GM12873 (cell line): ENCODE data around the gene TWIST1.

ENCODE experiments used
- CTCF ChIP-seq: IDR thresholded peaks from 2 replicates; pipeline ENCODE4 v1.5.1; 2012; ENCODE audit warnings: low read depth, mild to moderate bottlenecking, moderate library complexity, low read length, control low read depth; ENCODE audit not compliant: insufficient read depth; ENCODE audit errors: missing control alignments

The TWIST1 gene

DNA sequence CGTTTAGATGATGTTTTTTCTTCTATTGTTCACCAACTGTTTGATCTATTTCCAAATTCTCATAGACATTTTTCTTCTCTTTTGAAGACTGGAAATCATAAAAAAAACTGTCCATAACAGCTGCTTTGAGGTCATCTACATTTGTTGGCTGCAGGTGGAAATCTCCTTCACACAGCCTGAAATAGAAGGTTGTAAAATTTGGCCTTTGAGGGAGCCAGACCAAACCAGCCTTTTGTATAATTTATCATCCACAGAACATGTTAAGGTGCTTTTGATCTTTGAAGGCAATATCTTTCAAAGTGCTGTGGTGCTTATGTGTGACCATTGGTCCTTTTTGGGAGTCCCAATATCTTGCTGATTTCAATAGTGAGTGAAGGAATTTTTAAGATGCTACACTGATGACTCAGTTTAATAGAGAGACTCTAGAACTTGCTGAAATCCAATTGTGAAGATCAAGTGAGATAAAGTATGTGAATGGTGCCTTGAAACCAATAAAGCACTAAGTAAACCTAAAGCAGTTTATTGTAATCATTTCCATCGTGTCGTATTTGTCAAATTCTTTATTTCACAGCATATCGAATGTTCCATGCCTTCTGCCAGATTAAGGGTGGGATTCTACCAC lies 22.4 kb upstream of the TWIST1 start:
- no peak for TF ChIP-seq CTCF

DNA sequence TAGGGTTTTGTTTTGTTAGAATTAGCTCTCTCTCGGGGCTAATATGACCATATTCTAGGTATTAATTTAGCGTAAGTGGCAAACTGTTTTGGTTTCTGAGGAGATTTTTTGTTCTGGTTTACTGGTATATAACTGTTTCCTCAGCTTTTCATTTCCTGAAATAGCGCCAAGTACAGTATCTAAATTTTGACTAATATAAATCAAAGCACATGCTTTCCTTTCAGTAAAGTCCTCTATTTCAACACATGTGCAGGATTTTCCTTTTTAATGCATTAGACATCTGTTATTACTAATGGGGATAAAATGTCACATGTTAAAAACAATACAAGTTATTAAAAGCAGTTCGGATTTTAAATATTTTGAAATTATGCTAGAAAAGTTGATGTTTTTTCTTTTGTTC lies 16.4 kb upstream of the TWIST1 start:
- TF ChIP-seq CTCF, result no peak

GRCh38 chr7:19133390-19133789 lies 16.0 kb upstream of the TWIST1 start:
- TF ChIP-seq CTCF, result no peak

DNA sequence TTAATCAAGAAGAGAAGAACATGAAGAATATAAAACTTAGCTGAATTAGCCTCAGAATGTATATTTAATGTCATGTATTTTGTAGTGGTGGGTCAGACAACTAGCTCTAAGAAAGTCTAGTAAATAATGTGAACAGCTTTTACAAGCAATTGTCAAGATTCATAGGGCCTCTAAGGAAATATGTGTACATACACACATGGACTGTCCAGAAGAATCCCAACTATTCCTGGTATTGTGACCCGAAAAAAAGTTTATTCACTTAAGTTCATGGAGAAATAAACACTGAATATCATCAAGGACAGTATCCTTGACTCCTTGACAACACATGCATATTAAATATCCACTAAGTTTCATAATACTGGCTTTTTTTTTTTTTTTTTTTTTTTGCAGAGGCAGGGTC lies 11.4 kb upstream of the TWIST1 start:
- TF ChIP-seq CTCF, result no peak

DNA sequence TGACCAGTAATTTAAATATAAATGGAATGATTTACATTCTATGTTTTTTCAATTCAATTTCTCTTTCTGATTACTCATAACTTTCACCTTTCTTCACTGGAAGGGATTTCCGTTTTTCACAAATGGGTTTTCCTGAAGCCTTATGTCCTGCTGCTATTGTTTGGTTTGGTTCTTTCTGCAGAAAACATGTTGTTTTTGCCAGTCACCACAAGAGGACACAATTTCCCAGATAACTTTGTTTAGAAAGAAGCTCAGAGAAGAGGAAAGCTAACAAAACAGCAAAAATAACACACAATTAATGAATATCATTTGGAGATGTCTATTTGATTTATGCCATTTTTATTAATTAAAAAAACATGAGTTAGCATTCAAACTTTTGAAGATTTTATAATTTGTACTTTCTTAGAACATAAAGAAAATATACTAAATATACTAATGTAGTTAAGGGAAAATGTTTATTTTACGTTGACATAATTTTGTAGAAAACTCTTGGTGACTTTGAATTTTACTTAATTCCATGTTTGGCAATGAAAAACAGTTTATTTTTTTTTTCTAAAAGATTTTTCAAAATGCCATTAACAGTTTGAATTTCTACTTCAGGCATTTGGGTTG lies 4.6 kb upstream of the TWIST1 start:
- TF ChIP-seq CTCF, result peak; percentile 53

GRCh38 chr7:19119870-19120486 lies 2.5 kb upstream of the TWIST1 start:
- TF ChIP-seq CTCF, result no peak

- TF ChIP-seq CTCF, result no peak
Measured at GRCh38 chr7:19119372-19119771, 1.9 kb upstream of the TWIST1 start.
